SK-N-SH (cell line): ENCODE data around the gene UCMA. TPM values are rescaled to one million over a fixed set of nuclear protein-coding genes. Genes with fewer than 3 reads are reported as not detected.

Experiments
- CTCF ChIA-PET: fragments of 300-600, 350-600 bp; formaldehyde crosslinking; extraction: SDS; loops from one replicate; lab custom pipeline; 2021; lab: Yijun Ruan, JAX
- POLR2A ChIA-PET: fragments of 350-600 bp; sonication (Branson Sonifier 250); formaldehyde crosslinking; extraction: SDS; loops from one replicate; lab custom pipeline; 2020; ENCODE audit warnings: antibody characterized with exemption, inconsistent platforms; lab: Yijun Ruan, JAX
- DNase-seq: peaks from one replicate; pipeline ENCODE4 v3.0.0; 2012
- H2AFZ ChIP-seq: fragments of 200-600 bp; sonication (generic); 2 replicates; pipeline ENCODE4 v1.8.1; 2016; ENCODE audit warnings: antibody characterized with exemption, mild to moderate bottlenecking, low read depth
- H3F3A ChIP-seq: fragments of 200-600 bp; sonication (generic); replicated peaks from 2 replicates; pipeline ENCODE3; 2016; ENCODE audit warnings: antibody characterized with exemption, mild to moderate bottlenecking; ENCODE audit not compliant: insufficient read depth
- H3K27ac ChIP-seq, 2 experiments: fragments of 200-500 bp in 1 of 2; fragments of 200-600 bp in 1 of 2; sonication (Bioruptor generic) in 1 of 2; sonication (generic), shearing (Covaris generic) in 1 of 2; 2 replicates each; pipeline versions ENCODE4 v1.5.1 to v1.6.1; 2014 to 2016; ENCODE audit warnings: low read depth in 2 of 2, inconsistent platforms in 1 of 2, low read length in 1 of 2, mild to moderate bottlenecking in 1 of 2, mixed read lengths in 1 of 2
- H3K27me3 ChIP-seq: fragments of 200-600 bp; sonication (generic), shearing (Covaris generic); 2 replicates; pipeline ENCODE4 v1.6.1; 2016; ENCODE audit warnings: mixed run types; ENCODE audit not compliant: insufficient read depth
- H3K36me3 ChIP-seq, 2 experiments: fragments of 200-500 bp in 1 of 2; fragments of 200-600 bp in 1 of 2; sonication (Bioruptor generic) in 1 of 2; sonication (generic) in 1 of 2; replicated peaks in 1 of 2; 2 replicates each; pipeline versions ENCODE3 to v1.5.1; 2014 to 2016; ENCODE audit warnings: low read length in 1 of 2, mild to moderate bottlenecking in 1 of 2; ENCODE audit not compliant: insufficient read depth in 2 of 2, control insufficient read depth in 1 of 2
- H3K4me1 ChIP-seq, 2 experiments: fragments of 200-500 bp in 1 of 2; fragments of 200-600 bp in 1 of 2; sonication (Bioruptor generic) in 1 of 2; sonication (generic), shearing (Covaris generic) in 1 of 2; 2 replicates each; pipeline versions ENCODE4 v1.5.1 to v1.6.1; 2014 to 2016; ENCODE audit warnings: low read depth in 1 of 2, low read length in 1 of 2, mixed run types in 1 of 2; ENCODE audit not compliant: insufficient read depth in 2 of 2, control insufficient read depth in 1 of 2
- H3K4me2 ChIP-seq: fragments of 200-600 bp; sonication (generic), shearing (Covaris generic); 2 replicates; pipeline ENCODE4 v1.6.1; 2017; ENCODE audit warnings: mixed run types
- H3K4me3 ChIP-seq, 2 experiments: fragments of 200-500 bp in 1 of 2; fragments of 200-600 bp in 1 of 2; sonication (Bioruptor generic) in 1 of 2; sonication (generic), shearing (Covaris generic) in 1 of 2; 2 replicates each; pipeline versions ENCODE4 v1.5.1 to v1.8.1; 2014 to 2016; ENCODE audit warnings: low read depth in 2 of 2, inconsistent platforms in 1 of 2, low read length in 1 of 2, mild to moderate bottlenecking in 1 of 2, mixed read lengths in 1 of 2, moderate library complexity in 1 of 2
- H3K79me2 ChIP-seq: fragments of 200-600 bp; sonication (generic); 2 replicates; pipeline ENCODE4 v1.8.1; 2017; ENCODE audit warnings: mild to moderate bottlenecking; ENCODE audit not compliant: insufficient read depth
- H3K9ac ChIP-seq: fragments of 200-600 bp; sonication (generic); 2 replicates; pipeline ENCODE4 v1.6.1; 2017; ENCODE audit warnings: mixed run types
- H3K9me2 ChIP-seq: fragments of 200-600 bp; sonication (generic); 2 replicates; pipeline ENCODE4 v1.6.1; 2017; ENCODE audit warnings: mixed run types
- H3K9me3 ChIP-seq: fragments of 200-600 bp; sonication (generic); 2 replicates; pipeline ENCODE4 v1.6.1; 2017; ENCODE audit warnings: mixed run types, mild to moderate bottlenecking, moderate library complexity
- H4K20me1 ChIP-seq: fragments of 200-600 bp; sonication (generic); 2 replicates; pipeline ENCODE4 v1.6.1; 2017; ENCODE audit warnings: mild to moderate bottlenecking, mixed run types; ENCODE audit not compliant: insufficient read depth
- EP300 ChIP-seq, 2 experiments: IDR thresholded peaks; 2 replicates each; pipeline versions ENCODE4 v1.4.0 to v1.6.1; 2012; ENCODE audit warnings: borderline replicate concordance in 1 of 2, low read depth in 1 of 2, low read length in 1 of 2
- EZH2phosphoT487 ChIP-seq: fragments of 200-600 bp; sonication (generic); IDR thresholded peaks from 2 replicates; pipeline ENCODE4 v1.6.1; 2017; ENCODE audit warnings: low read depth, mixed run types, mild to moderate bottlenecking, antibody characterized with exemption, moderate library complexity, borderline replicate concordance
- GABPA ChIP-seq: IDR thresholded peaks from 2 replicates; pipeline ENCODE4 v1.4.0; 2012; ENCODE audit warnings: low read depth, mild to moderate bottlenecking
- MXI1 ChIP-seq: IDR thresholded peaks from 2 replicates; pipeline ENCODE4 v1.6.1; 2012; ENCODE audit warnings: mild to moderate bottlenecking, low read depth, low read length, improper control_type of control experiment
- NRF1 ChIP-seq: IDR thresholded peaks from 2 replicates; pipeline ENCODE4 v1.6.1; 2012; ENCODE audit warnings: low read depth, mild to moderate bottlenecking, low read length
- POLR2AphosphoS5 ChIP-seq: IDR thresholded peaks from 2 replicates; pipeline ENCODE4 v1.6.1; 2012; ENCODE audit warnings: low read depth, low read length
- RAD21 ChIP-seq: IDR thresholded peaks from 2 replicates; pipeline ENCODE4 v1.6.1; 2012; ENCODE audit warnings: mild to moderate bottlenecking, low read length
- RFX5 ChIP-seq: IDR thresholded peaks from 2 replicates; pipeline ENCODE4 v1.6.1; 2012; ENCODE audit warnings: mild to moderate bottlenecking, improper control_type of control experiment, low read length
- RXRA ChIP-seq: IDR thresholded peaks from 2 replicates; pipeline ENCODE4 v1.4.0; 2012; ENCODE audit warnings: low read depth, mild to moderate bottlenecking, borderline replicate concordance
- SMC3 ChIP-seq: IDR thresholded peaks from 2 replicates; pipeline ENCODE4 v1.6.1; 2012; ENCODE audit warnings: low read depth, low read length, improper control_type of control experiment
- TAF1 ChIP-seq: IDR thresholded peaks from 2 replicates; pipeline ENCODE4 v1.6.1; 2012; ENCODE audit warnings: low read depth, mild to moderate bottlenecking, low read length, moderate library complexity, borderline replicate concordance
- TCF12 ChIP-seq: IDR thresholded peaks from 2 replicates; pipeline ENCODE4 v1.4.0; 2012
- WGBS: methylation state at CpG from one replicate; pipeline ENCODE4 v1.1.6; 2017; ENCODE audit warnings: low lambda C conversion rate; 5-methylcytosine and 5-hydroxymethylcytosine counted together
- polyA plus RNA-seq, 3 experiments: library from polyadenylated mRNA; depleted of rRNA; stranded (reverse); fragments of >200 nt; gene quantifications; 2 replicates each; pipeline ENCODE4 v1.2.3, GENCODE V29; 2012
- TF ChIP-seq, protein P1 (sequence below): fragments of 150-350 bp; IDR thresholded peaks from 2 replicates; pipeline ENCODE4 v1.6.1; 2016; ENCODE audit warnings: mild to moderate bottlenecking, low read depth, low read length
- TF ChIP-seq, protein P2 (sequence below): fragments of 200-600 bp; sonication (generic); IDR thresholded peaks from 2 replicates; pipeline ENCODE4 v1.6.1; 2017; ENCODE audit warnings: antibody characterized with exemption, mild to moderate bottlenecking, moderate library complexity
- TF ChIP-seq, protein P3 (sequence below): IDR thresholded peaks from 2 replicates; pipeline ENCODE4 v1.4.0; 2012; ENCODE audit warnings: low read depth
- TF ChIP-seq, protein P4 (sequence below): IDR thresholded peaks from 2 replicates; pipeline ENCODE4 v1.6.1; 2012; ENCODE audit warnings: mild to moderate bottlenecking, low read depth, low read length, moderate library complexity
- TF ChIP-seq, protein P5 (sequence below): fragments of 150-350 bp; IDR thresholded peaks from 2 replicates; pipeline ENCODE4 v1.6.1; 2017; ENCODE audit warnings: antibody characterized with exemption, low read length, low read depth, borderline replicate concordance

The UCMA gene
- polyA plus RNA-seq, 1 of the 3 experiments (the other 2 are of a cell fraction): not detected

DNA sequence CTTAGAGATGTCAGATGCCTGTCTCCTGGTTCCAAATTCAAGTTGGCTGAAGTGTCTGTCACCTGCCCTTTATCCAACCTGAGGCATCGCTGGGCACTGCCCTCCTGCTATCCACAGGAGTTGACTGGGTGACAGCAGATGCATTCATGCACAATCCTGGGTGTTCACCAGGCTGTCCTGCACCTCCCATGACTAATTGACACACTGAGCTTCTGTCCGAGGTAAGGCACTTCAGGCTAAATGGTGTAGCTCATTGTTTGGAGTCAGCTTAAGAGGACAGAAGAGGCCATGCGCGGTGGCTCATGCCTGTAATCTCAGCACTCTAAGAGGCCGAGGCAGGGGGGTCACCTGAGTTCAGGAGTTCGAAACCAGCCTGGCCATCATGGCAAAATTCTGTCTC, 2.4 kb downstream of the UCMA start:
- Histone ChIP-seq H3K4me3 (no peak overlapping the region), H3K4me1 (peaks cover 0 to 19% of the 10 kb centered on the region in 2 experiments; a peak in 1 of 4 replicates), H3K9me3 (no peaks in the 10 kb centered on the region), H3K36me3 (no peaks in the 10 kb centered on the region), H4K20me1 (no peaks in the 10 kb centered on the region), H3K79me2 (no peaks in the 10 kb centered on the region), H3K9me2 (no peaks in the 10 kb centered on the region), H3K4me2 (no peak overlapping the region), H2AFZ (no peak overlapping the region), H3K27me3 (no peaks in the 10 kb centered on the region), H3K27ac (no peak overlapping the region), H3K9ac (no peak overlapping the region), H3F3A (no peaks in the 10 kb centered on the region)
- DNase-seq: no peak
- ChIA-PET CTCF (interaction anchor here (0.6 to 1.2 kb wide), 3 partner anchors 26 to 140 kb away, joined by 3 to 4 read pairs (median 3); no protein-coding TSS in a partner anchor), POLR2A (no interaction called here)
- WGBS: 72% methylated on average over 6 of the region's 6 CpGs
- TF ChIP-seq TAF1: no peak
- TF ChIP-seq, protein P1, sequence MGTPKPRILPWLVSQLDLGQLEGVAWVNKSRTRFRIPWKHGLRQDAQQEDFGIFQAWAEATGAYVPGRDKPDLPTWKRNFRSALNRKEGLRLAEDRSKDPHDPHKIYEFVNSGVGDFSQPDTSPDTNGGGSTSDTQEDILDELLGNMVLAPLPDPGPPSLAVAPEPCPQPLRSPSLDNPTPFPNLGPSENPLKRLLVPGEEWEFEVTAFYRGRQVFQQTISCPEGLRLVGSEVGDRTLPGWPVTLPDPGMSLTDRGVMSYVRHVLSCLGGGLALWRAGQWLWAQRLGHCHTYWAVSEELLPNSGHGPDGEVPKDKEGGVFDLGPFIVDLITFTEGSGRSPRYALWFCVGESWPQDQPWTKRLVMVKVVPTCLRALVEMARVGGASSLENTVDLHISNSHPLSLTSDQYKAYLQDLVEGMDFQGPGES: no peak
- TF ChIP-seq, protein P2, sequence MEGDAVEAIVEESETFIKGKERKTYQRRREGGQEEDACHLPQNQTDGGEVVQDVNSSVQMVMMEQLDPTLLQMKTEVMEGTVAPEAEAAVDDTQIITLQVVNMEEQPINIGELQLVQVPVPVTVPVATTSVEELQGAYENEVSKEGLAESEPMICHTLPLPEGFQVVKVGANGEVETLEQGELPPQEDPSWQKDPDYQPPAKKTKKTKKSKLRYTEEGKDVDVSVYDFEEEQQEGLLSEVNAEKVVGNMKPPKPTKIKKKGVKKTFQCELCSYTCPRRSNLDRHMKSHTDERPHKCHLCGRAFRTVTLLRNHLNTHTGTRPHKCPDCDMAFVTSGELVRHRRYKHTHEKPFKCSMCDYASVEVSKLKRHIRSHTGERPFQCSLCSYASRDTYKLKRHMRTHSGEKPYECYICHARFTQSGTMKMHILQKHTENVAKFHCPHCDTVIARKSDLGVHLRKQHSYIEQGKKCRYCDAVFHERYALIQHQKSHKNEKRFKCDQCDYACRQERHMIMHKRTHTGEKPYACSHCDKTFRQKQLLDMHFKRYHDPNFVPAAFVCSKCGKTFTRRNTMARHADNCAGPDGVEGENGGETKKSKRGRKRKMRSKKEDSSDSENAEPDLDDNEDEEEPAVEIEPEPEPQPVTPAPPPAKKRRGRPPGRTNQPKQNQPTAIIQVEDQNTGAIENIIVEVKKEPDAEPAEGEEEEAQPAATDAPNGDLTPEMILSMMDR: no peak
- no peak for TF ChIP-seq EP300 (IDR thresholded peaks at IDR 0.05; ENCODE audit: borderline replicate concordance in 1 of 2, low read depth in 1 of 2, low read length in 1 of 2)
- no peak for TF ChIP-seq NRF1
- no peak for TF ChIP-seq MXI1
- no peak for TF ChIP-seq EZH2phosphoT487
- no peak for TF ChIP-seq RFX5
- no peak for TF ChIP-seq RXRA

DNA sequence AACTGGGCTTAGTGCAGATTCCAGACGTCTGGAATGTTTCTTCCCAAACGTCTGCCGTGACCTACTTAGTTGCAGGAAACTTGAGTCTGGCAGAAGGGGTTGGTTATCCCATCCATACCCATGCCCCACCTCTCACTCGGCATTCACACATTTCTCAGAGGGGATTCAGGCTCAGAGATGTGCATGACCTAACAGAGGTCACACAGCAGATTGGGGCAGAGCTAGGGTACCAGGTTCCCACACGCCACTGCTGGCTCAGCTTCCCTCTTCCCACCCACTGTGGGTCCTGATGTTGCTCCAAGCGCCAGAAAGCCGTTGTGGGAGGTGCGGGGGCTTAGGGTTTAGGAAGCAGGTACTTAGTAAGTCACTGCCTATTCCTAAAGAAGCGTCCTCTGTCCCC, 3.0 kb downstream of the UCMA start:
- Histone ChIP-seq H3K79me2 (no peaks in the 10 kb centered on the region), H3K9ac (no peak overlapping the region), H4K20me1 (no peaks in the 10 kb centered on the region), H3K27ac (no peak overlapping the region), H3K4me2 (no peak overlapping the region), H3F3A (no peaks in the 10 kb centered on the region), H3K36me3 (no peaks in the 10 kb centered on the region), H3K27me3 (no peaks in the 10 kb centered on the region), H3K9me2 (no peaks in the 10 kb centered on the region), H3K4me3 (no peak overlapping the region), H3K9me3 (no peaks in the 10 kb centered on the region), H2AFZ (no peak overlapping the region), H3K4me1 (peaks cover 0 to 19% of the 10 kb centered on the region in 2 experiments; a peak in 1 of 4 replicates)
- ChIA-PET POLR2A (no interaction called here), CTCF (interaction anchor here (0.6 to 1.2 kb wide), 3 partner anchors 25 to 141 kb away, joined by 3 to 4 read pairs (median 3); no protein-coding TSS in a partner anchor)
- TF ChIP-seq EP300 (IDR thresholded peaks at IDR 0.05; ENCODE audit: borderline replicate concordance in 1 of 2, low read depth in 1 of 2, low read length in 1 of 2): no peak
- TF ChIP-seq, protein P3, sequence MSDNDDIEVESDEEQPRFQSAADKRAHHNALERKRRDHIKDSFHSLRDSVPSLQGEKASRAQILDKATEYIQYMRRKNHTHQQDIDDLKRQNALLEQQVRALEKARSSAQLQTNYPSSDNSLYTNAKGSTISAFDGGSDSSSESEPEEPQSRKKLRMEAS: no peak
- TF ChIP-seq, protein P4, sequence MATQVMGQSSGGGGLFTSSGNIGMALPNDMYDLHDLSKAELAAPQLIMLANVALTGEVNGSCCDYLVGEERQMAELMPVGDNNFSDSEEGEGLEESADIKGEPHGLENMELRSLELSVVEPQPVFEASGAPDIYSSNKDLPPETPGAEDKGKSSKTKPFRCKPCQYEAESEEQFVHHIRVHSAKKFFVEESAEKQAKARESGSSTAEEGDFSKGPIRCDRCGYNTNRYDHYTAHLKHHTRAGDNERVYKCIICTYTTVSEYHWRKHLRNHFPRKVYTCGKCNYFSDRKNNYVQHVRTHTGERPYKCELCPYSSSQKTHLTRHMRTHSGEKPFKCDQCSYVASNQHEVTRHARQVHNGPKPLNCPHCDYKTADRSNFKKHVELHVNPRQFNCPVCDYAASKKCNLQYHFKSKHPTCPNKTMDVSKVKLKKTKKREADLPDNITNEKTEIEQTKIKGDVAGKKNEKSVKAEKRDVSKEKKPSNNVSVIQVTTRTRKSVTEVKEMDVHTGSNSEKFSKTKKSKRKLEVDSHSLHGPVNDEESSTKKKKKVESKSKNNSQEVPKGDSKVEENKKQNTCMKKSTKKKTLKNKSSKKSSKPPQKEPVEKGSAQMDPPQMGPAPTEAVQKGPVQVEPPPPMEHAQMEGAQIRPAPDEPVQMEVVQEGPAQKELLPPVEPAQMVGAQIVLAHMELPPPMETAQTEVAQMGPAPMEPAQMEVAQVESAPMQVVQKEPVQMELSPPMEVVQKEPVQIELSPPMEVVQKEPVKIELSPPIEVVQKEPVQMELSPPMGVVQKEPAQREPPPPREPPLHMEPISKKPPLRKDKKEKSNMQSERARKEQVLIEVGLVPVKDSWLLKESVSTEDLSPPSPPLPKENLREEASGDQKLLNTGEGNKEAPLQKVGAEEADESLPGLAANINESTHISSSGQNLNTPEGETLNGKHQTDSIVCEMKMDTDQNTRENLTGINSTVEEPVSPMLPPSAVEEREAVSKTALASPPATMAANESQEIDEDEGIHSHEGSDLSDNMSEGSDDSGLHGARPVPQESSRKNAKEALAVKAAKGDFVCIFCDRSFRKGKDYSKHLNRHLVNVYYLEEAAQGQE: no peak
- no peak for TF ChIP-seq GABPA
- TF ChIP-seq RXRA: no peak
- TF ChIP-seq RAD21: no peak
- no peak for TF ChIP-seq TCF12
- no peak for TF ChIP-seq SMC3
- TF ChIP-seq, protein P5, sequence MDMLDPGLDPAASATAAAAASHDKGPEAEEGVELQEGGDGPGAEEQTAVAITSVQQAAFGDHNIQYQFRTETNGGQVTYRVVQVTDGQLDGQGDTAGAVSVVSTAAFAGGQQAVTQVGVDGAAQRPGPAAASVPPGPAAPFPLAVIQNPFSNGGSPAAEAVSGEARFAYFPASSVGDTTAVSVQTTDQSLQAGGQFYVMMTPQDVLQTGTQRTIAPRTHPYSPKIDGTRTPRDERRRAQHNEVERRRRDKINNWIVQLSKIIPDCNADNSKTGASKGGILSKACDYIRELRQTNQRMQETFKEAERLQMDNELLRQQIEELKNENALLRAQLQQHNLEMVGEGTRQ: no peak
- TF ChIP-seq POLR2AphosphoS5: no peak
- 59% methylated on average over 6 of the region's 9 CpGs for WGBS
- no peak for DNase-seq
